ENCODE results near the gene GCH1.

The GCH1 gene

GRCh38 chr14:54808326-54809161, 94.1 kb downstream of the GCH1 start:
- DNase-seq (ENCODE audit: low read depth) = no peak
- no peak for TF ChIP-seq CTCF (IDR thresholded peaks at IDR 0.05; ENCODE audit: control insufficient read depth, insufficient read depth, low read depth, low read length, missing control alignments)
- no peak overlapping the region for H3K4me3 ChIP-seq (ENCODE audit: control insufficient read depth, low read depth, low read length)

- DNase-seq (ENCODE audit: low read depth) = no peak
- no peak for TF ChIP-seq CTCF (IDR thresholded peaks at IDR 0.05; ENCODE audit: control insufficient read depth, insufficient read depth, low read depth, low read length, missing control alignments)
These were observed 94.7 kb downstream of the GCH1 start for GRCh38 chr14:54807881-54808280.

GRCh38 chr14:54807428-54807827, 95.2 kb downstream of the GCH1 start:
- no peak for DNase-seq (ENCODE audit: low read depth)
- no peak for TF ChIP-seq CTCF (IDR thresholded peaks at IDR 0.05; ENCODE audit: control insufficient read depth, insufficient read depth, low read depth, low read length, missing control alignments)
- H3K4me3 ChIP-seq (ENCODE audit: control insufficient read depth, low read depth, low read length) = no peak overlapping the region

More at GRCh38 chr14:54807881-54808280, 94.7 kb downstream of the GCH1 start:
- H3K4me3 ChIP-seq (ENCODE audit: control insufficient read depth, low read depth, low read length) = no peak overlapping the region

- no peak for TF ChIP-seq CTCF (IDR thresholded peaks at IDR 0.05; ENCODE audit: control insufficient read depth, insufficient read depth, low read depth, low read length, missing control alignments)
- no peak overlapping the region for H3K4me3 ChIP-seq (ENCODE audit: control insufficient read depth, low read depth, low read length)
- no peak for DNase-seq (ENCODE audit: low read depth)
These were observed 96.0 kb downstream of the GCH1 start for GRCh38 chr14:54806616-54807015.

- TF ChIP-seq CTCF (IDR thresholded peaks at IDR 0.05; ENCODE audit: control insufficient read depth, insufficient read depth, low read depth, low read length, missing control alignments) = peak; percentile 98
- H3K4me3 ChIP-seq (ENCODE audit: control insufficient read depth, low read depth, low read length) = no peak overlapping the region
- peak; percentile 35 for DNase-seq (ENCODE audit: low read depth)
These were observed 96.9 kb downstream of the GCH1 start for GRCh38 chr14:54805445-54806322.

- H3K4me3 ChIP-seq (ENCODE audit: control insufficient read depth, low read depth, low read length) = no peak overlapping the region
- no peak for DNase-seq (ENCODE audit: low read depth)
- no peak for TF ChIP-seq CTCF (IDR thresholded peaks at IDR 0.05; ENCODE audit: control insufficient read depth, insufficient read depth, low read depth, low read length, missing control alignments)
These were observed 97.6 kb downstream of the GCH1 start for GRCh38 chr14:54805070-54805444.

Measured in AG09309 (cell line).